PFSK-1 (cell line): ENCODE results near the gene DHRS12.

Source experiments
- FOXP2 ChIP-seq: optimal IDR thresholded peaks from 2 replicates; pipeline ENCODE3; 2011; ENCODE audit warnings: borderline replicate concordance, control low read depth, inconsistent platforms; ENCODE audit not compliant: insufficient read depth; ENCODE audit errors: extremely low read length, extremely low read depth
- POLR2AphosphoS5 ChIP-seq: IDR thresholded peaks from 2 replicates; pipeline ENCODE4 v1.6.1; 2012; ENCODE audit warnings: low read depth, mild to moderate bottlenecking, control low read depth, low read length, moderate library complexity
- REST ChIP-seq, 2 experiments: IDR thresholded peaks; 2 replicates each; pipeline versions ENCODE4 v1.6.1 to v1.8.0; 2011 to 2012; ENCODE audit warnings: low read depth in 2 of 2, low read length in 2 of 2, control low read depth in 1 of 2, inconsistent platforms in 1 of 2, mild to moderate bottlenecking in 1 of 2, moderate library complexity in 1 of 2; ENCODE audit not compliant: insufficient read depth in 1 of 2
- SIN3A ChIP-seq: IDR thresholded peaks from 2 replicates; pipeline ENCODE4 v1.6.1; 2012; ENCODE audit warnings: mild to moderate bottlenecking, low read length, moderate library complexity, borderline replicate concordance; ENCODE audit not compliant: insufficient read depth
- TAF1 ChIP-seq: IDR thresholded peaks from 2 replicates; pipeline ENCODE4 v1.6.1; 2012; ENCODE audit warnings: low read length, control low read depth, borderline replicate concordance; ENCODE audit not compliant: insufficient read depth

Gene DHRS12

DNA sequence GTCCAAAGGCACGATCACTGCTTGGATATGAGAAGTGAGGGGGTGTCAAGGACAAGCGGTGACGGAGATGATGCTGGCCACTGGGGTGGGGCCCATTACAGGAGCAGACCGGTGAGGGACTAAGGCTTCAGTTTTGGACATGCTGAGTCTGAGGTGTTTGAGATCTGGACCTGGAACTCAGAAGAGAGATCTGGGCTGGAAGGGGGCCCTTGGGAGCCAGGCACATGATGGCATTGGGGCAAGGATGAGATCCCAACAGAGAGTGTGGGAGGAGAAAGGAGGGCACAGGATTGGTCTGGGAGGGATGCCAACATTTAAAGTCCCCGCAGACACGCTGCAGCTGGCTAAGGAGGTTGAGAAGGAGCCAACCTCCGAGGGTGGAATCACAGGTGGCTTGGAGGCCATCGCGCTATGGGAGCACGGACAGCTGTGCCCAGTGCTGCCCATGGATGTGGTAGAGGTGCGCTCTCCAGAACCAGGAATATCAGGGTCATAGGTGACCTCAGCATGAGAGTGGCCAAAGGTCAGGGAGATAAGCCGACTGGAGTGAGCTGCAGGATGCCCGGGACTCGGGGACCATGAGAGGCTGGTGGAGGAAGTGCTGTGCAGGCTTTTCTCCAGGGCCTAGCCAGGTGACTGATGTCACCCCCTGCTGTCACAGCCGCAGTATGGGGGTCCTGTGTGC is 21.8 kb downstream of the DHRS12 start:
- TF ChIP-seq POLR2AphosphoS5 (no peak), TAF1 (no peak), REST (IDR thresholded peaks at IDR 0.05; ENCODE audit: insufficient read depth in 1 of 2, low read depth in 2 of 2, low read length in 2 of 2) (no peak), FOXP2 (no peak), SIN3A (no peak)

DNA sequence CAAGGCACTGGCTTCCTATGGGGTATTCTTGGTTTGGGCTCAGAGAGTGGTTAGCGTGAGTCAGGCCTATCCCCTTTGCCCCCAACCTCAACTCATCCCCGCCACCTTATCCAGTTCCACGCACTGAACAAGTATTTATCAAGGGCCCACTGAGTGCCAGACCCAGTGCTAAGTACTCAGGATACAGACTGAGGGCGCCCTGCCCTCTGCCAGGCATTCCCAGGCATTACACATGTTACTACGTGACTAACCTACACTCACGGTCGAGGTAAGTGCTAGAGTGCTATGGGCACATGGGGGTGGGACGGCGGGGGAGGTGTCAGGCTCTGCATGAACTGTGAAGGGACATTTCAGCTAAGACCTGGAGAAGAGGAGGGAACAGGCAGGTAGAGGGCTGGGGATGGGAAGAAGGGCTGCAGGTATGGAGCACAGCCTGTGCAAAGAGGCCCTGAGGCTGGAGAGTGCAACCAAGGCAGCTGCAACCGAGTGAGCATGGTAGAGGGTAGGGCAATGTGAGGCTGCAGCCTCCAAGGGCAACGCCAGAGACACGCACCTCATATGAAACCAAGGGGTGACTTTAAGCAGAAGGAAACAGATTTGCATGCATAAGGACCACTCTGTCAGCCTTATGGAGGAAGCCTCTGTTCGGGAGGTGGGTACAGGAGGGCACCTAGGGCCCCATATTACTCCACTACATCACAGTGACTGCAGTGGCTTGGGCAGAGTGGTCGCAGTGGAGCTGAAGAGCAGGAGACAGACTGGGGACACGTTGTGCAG is 22.5 kb downstream of the DHRS12 start:
- TF ChIP-seq POLR2AphosphoS5 (no peak), REST (IDR thresholded peaks at IDR 0.05; ENCODE audit: insufficient read depth in 1 of 2, low read depth in 2 of 2, low read length in 2 of 2) (no peak), TAF1 (no peak), SIN3A (no peak), FOXP2 (no peak)

DNA sequence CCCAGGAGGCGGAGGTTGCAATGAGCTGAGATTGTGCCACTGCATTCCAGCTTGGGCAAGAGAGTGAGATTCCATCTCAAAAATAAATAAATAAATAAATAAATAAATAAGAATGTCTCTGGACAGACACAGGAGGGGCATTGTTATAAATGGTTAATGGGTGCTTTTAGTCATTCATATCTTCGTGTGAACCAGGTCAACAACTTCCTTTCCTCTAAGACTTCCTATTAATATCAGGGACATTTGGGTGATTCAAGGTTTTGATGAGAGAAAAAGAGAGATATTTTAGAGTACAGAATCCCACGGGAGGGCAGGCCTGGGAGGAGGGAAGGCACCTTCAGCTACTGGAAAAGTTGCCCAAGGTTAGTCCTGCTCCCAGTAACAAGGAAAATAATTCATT is 23.9 kb downstream of the DHRS12 start:
- no peak for TF ChIP-seq FOXP2
- TF ChIP-seq REST (IDR thresholded peaks at IDR 0.05; ENCODE audit: insufficient read depth in 1 of 2, low read depth in 2 of 2, low read length in 2 of 2), result no peak
- TF ChIP-seq SIN3A, result no peak
- no peak for TF ChIP-seq TAF1
- no peak for TF ChIP-seq POLR2AphosphoS5

DNA sequence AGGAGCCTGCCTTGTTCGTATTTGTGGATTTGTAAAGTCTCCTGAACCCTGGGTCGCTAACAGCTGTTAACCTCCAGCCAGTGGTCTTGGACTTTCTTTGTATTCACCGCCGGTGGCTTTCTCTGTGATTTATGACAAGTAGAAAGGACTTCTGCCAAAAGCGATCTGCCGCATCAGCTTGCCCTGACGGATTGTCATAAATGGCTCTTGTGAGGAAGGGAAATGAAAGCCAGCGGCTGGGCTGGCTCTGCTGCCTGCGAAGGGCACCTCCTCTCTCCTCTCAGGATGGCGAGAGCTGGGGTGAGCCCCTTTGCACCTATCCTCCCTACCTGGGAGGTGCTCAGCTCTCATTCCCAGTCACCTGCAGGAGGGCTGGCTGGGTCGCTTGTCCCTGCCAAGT is 25.6 kb downstream of the DHRS12 start:
- no peak for TF ChIP-seq TAF1
- no peak for TF ChIP-seq FOXP2
- TF ChIP-seq REST (IDR thresholded peaks at IDR 0.05; ENCODE audit: insufficient read depth in 1 of 2, low read depth in 2 of 2, low read length in 2 of 2), result no peak
- TF ChIP-seq SIN3A, result no peak
- TF ChIP-seq POLR2AphosphoS5, result no peak
